Upper lobe of right lung (tissue), 1 donor: Measurements from ENCODE around the gene MAP3K13. TPM values are rescaled to one million over a fixed set of nuclear protein-coding genes. Genes with fewer than 3 reads are reported as not detected.
A peak's percentile ranks its signal among the peaks of the same experiment; 100 is the strongest.

Experiments used
- ATAC-seq: fragments of 200-7000 bp; cut with Tn5 transposase; one replicate; pipeline ENCODE4 v1.9.1; 2020; ENCODE audit warnings: mild to moderate bottlenecking, moderate library complexity
- DNase-seq: peaks from one replicate; pipeline ENCODE4 v3.0.0-alpha.2; 2020
- H3K27ac ChIP-seq: fragments of 200-600 bp; one replicate; pipeline ENCODE4 v1.8.0; 2022
- H3K27me3 ChIP-seq: fragments of 200-600 bp; one replicate; pipeline ENCODE4 v1.8.0; 2022; ENCODE audit warnings: mild to moderate bottlenecking
- H3K36me3 ChIP-seq: fragments of 200-600 bp; one replicate; pipeline ENCODE4 v1.8.0; 2022
- H3K4me1 ChIP-seq: fragments of 200-600 bp; one replicate; pipeline ENCODE4 v1.8.0; 2022
- H3K4me3 ChIP-seq: fragments of 200-600 bp; one replicate; pipeline ENCODE4 v1.8.0; 2022; ENCODE audit warnings: mild to moderate bottlenecking
- H3K9me3 ChIP-seq: fragments of 200-600 bp; one replicate; pipeline ENCODE4 v1.8.0; 2022
- intact Hi-C: fragments of 100-400 bp; cut with DNase I; formaldehyde crosslinking; loops from one replicate; pipeline ENCODE4 v1.11.0; 2022
- long read RNA-seq: library from polyadenylated mRNA; unstranded; transcript quantifications from one replicate; pipeline ENCODE4 v2.0.0, GENCODE V29; 2021
- total RNA-seq: library from RNA; stranded (reverse); fragmentation: NEBNext Ultra II Directional; extraction: Animal tissue kit (Norgen Biotek cat#: 25700); gene quantifications from one replicate; pipeline ENCODE4 v1.2.1, GENCODE V29; 2021
- TF ChIP-seq, protein P1 (sequence below): fragments of 200-600 bp; IDR thresholded peaks from one replicate; pipeline ENCODE4 v1.8.0; 2022; ENCODE audit warnings: antibody characterized with exemption
- donor health status: DM: no; HTN: yes; CAD: no; lungs with severe emphysema.

MAP3K13 gene
- 37.6 TPM for total RNA-seq
- long read RNA-seq, full-length matches to known transcripts = 34 of 47 reads
- long read RNA-seq, partial matches to known transcripts = 1 of 47 reads
- long read RNA-seq, other reads (novel, unspliced or antisense) = 12 of 47 reads

- H3K27me3 ChIP-seq = no peaks in the 10 kb centered on the region
- no peaks in the 10 kb centered on the region for H3K9me3 ChIP-seq
- intact Hi-C loops = loop anchor here (5.0 kb wide), 1 partner anchor 76 kb away; no protein-coding TSS in a partner anchor
- ATAC-seq (peak; percentile 98), DNase-seq (peak; percentile 78)
- TF ChIP-seq, protein P1, sequence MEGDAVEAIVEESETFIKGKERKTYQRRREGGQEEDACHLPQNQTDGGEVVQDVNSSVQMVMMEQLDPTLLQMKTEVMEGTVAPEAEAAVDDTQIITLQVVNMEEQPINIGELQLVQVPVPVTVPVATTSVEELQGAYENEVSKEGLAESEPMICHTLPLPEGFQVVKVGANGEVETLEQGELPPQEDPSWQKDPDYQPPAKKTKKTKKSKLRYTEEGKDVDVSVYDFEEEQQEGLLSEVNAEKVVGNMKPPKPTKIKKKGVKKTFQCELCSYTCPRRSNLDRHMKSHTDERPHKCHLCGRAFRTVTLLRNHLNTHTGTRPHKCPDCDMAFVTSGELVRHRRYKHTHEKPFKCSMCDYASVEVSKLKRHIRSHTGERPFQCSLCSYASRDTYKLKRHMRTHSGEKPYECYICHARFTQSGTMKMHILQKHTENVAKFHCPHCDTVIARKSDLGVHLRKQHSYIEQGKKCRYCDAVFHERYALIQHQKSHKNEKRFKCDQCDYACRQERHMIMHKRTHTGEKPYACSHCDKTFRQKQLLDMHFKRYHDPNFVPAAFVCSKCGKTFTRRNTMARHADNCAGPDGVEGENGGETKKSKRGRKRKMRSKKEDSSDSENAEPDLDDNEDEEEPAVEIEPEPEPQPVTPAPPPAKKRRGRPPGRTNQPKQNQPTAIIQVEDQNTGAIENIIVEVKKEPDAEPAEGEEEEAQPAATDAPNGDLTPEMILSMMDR = no peak
- H3K27ac ChIP-seq = peak within 1 kb of the TSS; percentile 82
- H3K36me3 ChIP-seq = no peaks in the 10 kb centered on the region
- H3K4me1 ChIP-seq = peaks cover 2% of the 10 kb centered on the region
- peak within 1 kb of the TSS; percentile 62 for H3K4me3 ChIP-seq
Observed at GRCh38 chr3:185362850-185363661, at the start of gene MAP3K13. Gene MAP3K13 (plus strand): TSS chr3:185363136. CDS start chr3:185428582, 65,446 bp downstream.

GRCh38 chr3:185313693-185314246, 49.2 kb upstream of the MAP3K13 start:
- Histone ChIP-seq H3K4me1 (peaks cover 14% of the 10 kb centered on the region), H3K4me3 (no peak overlapping the region), H3K27me3 (no peaks in the 10 kb centered on the region), H3K36me3 (no peaks in the 10 kb centered on the region), H3K27ac (no peak overlapping the region), H3K9me3 (no peaks in the 10 kb centered on the region)
- DNase-seq (no peak), ATAC-seq (peak; percentile 40)
- TF ChIP-seq, protein P1 = no peak
- intact Hi-C loops = no loop called here

DNA sequence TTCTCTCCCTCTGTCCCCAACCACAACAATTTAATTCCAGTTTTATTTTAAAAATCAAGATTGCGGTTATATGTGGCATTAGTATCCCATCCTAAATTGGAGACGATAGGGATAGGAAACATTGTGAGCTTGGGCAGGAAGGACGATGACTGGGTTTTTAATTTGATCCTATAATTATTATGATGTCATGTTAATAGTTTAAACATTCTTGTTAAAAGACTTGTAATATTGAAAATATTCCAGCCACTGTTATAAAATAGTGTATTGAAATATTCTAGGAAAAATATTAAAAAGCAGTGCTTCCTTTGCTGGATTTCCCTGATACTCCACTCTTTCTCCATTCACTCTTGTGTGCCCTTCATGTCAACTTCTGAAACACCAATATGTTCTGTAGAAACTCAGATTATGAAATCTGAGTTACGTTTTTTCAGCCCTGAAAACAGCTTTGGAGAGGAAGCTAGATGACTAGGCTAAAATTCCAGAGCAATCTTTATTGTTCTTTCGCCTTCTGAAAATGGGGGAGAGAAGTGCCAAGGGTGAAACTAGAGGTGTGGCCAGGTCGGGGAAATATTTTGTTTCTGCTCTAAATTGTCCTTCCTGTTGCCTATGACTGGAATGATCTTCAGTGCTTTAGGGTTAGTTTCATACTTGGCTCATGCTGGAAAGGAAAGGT, 46.1 kb upstream of the MAP3K13 start:
- peaks cover 10% of the 10 kb centered on the region for H3K4me1 ChIP-seq
- DNase-seq = no peak
- no peaks in the 10 kb centered on the region for H3K36me3 ChIP-seq
- no peaks in the 10 kb centered on the region for H3K9me3 ChIP-seq
- TF ChIP-seq, protein P1 = no peak
- H3K27ac ChIP-seq = peak overlapping the region; percentile 79
- peak; percentile 87 for ATAC-seq
- intact Hi-C loops = no loop called here
- no peaks in the 10 kb centered on the region for H3K27me3 ChIP-seq
- H3K4me3 ChIP-seq = no peak overlapping the region

DNA sequence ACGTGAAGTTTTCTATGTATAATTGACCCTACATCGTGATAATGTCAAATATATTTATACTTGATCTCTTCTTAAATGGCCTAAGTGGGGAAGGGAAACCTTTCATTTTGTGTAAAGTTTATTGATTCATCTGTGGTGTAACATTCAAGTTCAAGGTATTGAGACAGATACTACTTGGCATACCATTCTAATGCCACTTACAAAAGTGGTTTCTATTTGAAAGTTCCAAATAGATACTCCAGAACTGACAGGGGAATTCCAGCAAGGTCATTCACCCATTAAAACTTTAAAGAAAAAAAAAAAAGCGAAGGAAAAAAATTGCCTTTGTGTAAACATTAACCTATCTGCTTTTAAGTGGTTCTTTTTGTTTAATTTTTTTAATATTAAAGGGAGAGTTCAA, 45.3 kb upstream of the MAP3K13 start:
- Histone ChIP-seq H3K27me3 (no peaks in the 10 kb centered on the region), H3K27ac (peak overlapping the region; percentile 79), H3K36me3 (no peaks in the 10 kb centered on the region), H3K4me3 (no peak overlapping the region), H3K4me1 (peaks cover 6% of the 10 kb centered on the region), H3K9me3 (no peaks in the 10 kb centered on the region)
- ATAC-seq (no peak), DNase-seq (no peak)
- intact Hi-C loops = no loop called here
- TF ChIP-seq, protein P1 = no peak

DNA sequence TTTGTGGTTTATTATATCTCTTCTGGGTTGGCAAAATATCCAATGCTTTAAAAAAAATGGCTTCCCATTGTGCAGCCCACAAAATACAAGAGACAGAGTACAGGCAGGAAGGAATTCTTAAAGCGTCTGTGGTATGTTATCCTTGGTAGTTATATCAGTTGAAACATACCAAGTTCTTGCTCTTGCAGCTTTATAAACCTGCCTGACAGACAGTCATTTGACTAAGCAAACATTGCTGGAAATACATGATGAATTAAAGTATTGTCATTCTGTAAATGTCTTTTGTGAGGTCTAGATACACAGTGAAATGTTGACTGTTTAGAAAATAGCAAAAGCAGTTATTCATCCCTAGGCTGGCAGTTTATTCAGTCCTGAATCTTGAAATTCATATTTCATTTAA, 44.8 kb upstream of the MAP3K13 start:
- DNase-seq (no peak), ATAC-seq (no peak)
- Histone ChIP-seq H3K36me3 (no peaks in the 10 kb centered on the region), H3K9me3 (no peaks in the 10 kb centered on the region), H3K4me3 (no peak overlapping the region), H3K27ac (no peak overlapping the region), H3K27me3 (no peaks in the 10 kb centered on the region), H3K4me1 (peaks cover 6% of the 10 kb centered on the region)
- TF ChIP-seq, protein P1 = no peak
- intact Hi-C loops = no loop called here
